NCI-H2196 (cell line): ENCODE data around the gene ARVCF.
A peak's percentile ranks its signal among the peaks of the same experiment; 100 is the strongest.

Source experiments
- DNase-seq: peaks from one replicate; lab custom pipeline; 2025; ENCODE audit not compliant: unreplicated experiment; lab: John Stamatoyannopoulos, UW

Gene ARVCF

GRCh38 chr22:19974268-19974861 is 42.3 kb downstream of the ARVCF start:
- DNase-seq, result peak; percentile 76

GRCh38 chr22:19973551-19974267 is 42.9 kb downstream of the ARVCF start:
- no peak for DNase-seq

GRCh38 chr22:19972652-19973550 is 43.7 kb downstream of the ARVCF start:
- no peak for DNase-seq

GRCh38 chr22:19972251-19972650 is 44.4 kb downstream of the ARVCF start:
- DNase-seq, result no peak

GRCh38 chr22:19971276-19972124 is 45.1 kb downstream of the ARVCF start:
- DNase-seq, result no peak

GRCh38 chr22:19970479-19971275 is 45.9 kb downstream of the ARVCF start:
- peak; percentile 25 for DNase-seq

GRCh38 chr22:19970031-19970478 is 46.6 kb downstream of the ARVCF start:
- no peak for DNase-seq

GRCh38 chr22:19969141-19969928 is 47.3 kb downstream of the ARVCF start:
- DNase-seq, result no peak

- DNase-seq, result no peak
Measured at GRCh38 chr22:19968450-19968891, 48.2 kb downstream of the ARVCF start.

GRCh38 chr22:19967850-19968449 is 48.7 kb downstream of the ARVCF start:
- no peak for DNase-seq

GRCh38 chr22:19966908-19967750 is 49.5 kb downstream of the ARVCF start:
- no peak for DNase-seq

- DNase-seq, result no peak
Measured at GRCh38 chr22:19965771-19966709, 50.6 kb downstream of the ARVCF start.

GRCh38 chr22:19964701-19965386 is 51.8 kb downstream of the ARVCF start:
- no peak for DNase-seq

- DNase-seq, result no peak
Measured at GRCh38 chr22:19963863-19964642, 52.6 kb downstream of the ARVCF start.
